HG02938 (cell line): ENCODE data around the gene VTN.

Source experiments
- ATAC-seq: cut with Tn5 transposase; IDR thresholded peaks from one replicate; pipeline ENCODE4 v1.9.1; 2021; ENCODE audit warnings: mild to moderate bottlenecking, moderate library complexity; ENCODE audit not compliant: unreplicated experiment

Gene VTN

GRCh38 chr17:28327031-28327607 lies 43.0 kb downstream of the VTN start:
- ATAC-seq: peak; percentile 59

GRCh38 chr17:28326114-28326513 lies 44.0 kb downstream of the VTN start:
- no peak for ATAC-seq

GRCh38 chr17:28325211-28325610 lies 44.9 kb downstream of the VTN start:
- ATAC-seq: no peak

GRCh38 chr17:28324781-28325180 lies 45.3 kb downstream of the VTN start:
- ATAC-seq: no peak

- ATAC-seq: no peak
These were observed 45.8 kb downstream of the VTN start for GRCh38 chr17:28324267-28324745.

- no peak for ATAC-seq
These were observed 49.7 kb downstream of the VTN start for GRCh38 chr17:28320215-28321061.

- no peak for ATAC-seq
These were observed 50.5 kb downstream of the VTN start for GRCh38 chr17:28319598-28319935.

GRCh38 chr17:28318759-28319597 lies 51.1 kb downstream of the VTN start, which contains the start of gene TMEM97:
Gene TMEM97 (plus strand): TSS chr17:28319200. CDS start chr17:28319240, 40 bp downstream.
- peak; percentile 93 for ATAC-seq

GRCh38 chr17:28317966-28318758 lies 51.9 kb downstream of the VTN start:
- ATAC-seq: no peak
